Thoracic aorta (tissue), 2 donors: ENCODE data around the gene COMT. TPM values are rescaled to one million over a fixed set of nuclear protein-coding genes. Genes with fewer than 3 reads are reported as not detected.

Experiments
- ATAC-seq: fragments of 150-250 bp; one replicate; pipeline ENCODE4 v1.8.0; 2017; ENCODE audit warnings: low read depth; ENCODE audit not compliant: insufficient number of reproducible peaks, low FRiP score
- DNase-seq: peaks from one replicate; pipeline ENCODE4 v3.0.0-alpha.2; 2020; ENCODE audit warnings: low spot score
- H3K27ac ChIP-seq, 2 donors: fragments of 200-600 bp; sonication (generic); 1 replicate in 1 of 2; 2 replicates in 1 of 2; pipeline ENCODE4 v1.5.1; 2016; ENCODE audit warnings: mild to moderate bottlenecking in 2 of 2, moderate library complexity in 2 of 2
- H3K27me3 ChIP-seq: fragments of 200-600 bp; sonication (generic); replicated peaks from 2 replicates; pipeline ENCODE4 v1.6.0; 2016; ENCODE audit warnings: mild to moderate bottlenecking; ENCODE audit not compliant: insufficient read depth
- H3K36me3 ChIP-seq: fragments of 200-600 bp; sonication (generic); one replicate; pipeline ENCODE4 v1.5.1; 2016
- H3K4me1 ChIP-seq, 2 donors: fragments of 200-600 bp; sonication (generic); 1 replicate in 1 of 2; 2 replicates in 1 of 2; pipeline versions ENCODE4 v1.5.1 to v1.6.0; 2016; ENCODE audit warnings: low read depth in 2 of 2, mild to moderate bottlenecking in 1 of 2; ENCODE audit not compliant: control insufficient read depth in 1 of 2
- H3K4me3 ChIP-seq: fragments of 200-600 bp; sonication (generic); 2 replicates; pipeline ENCODE4 v1.5.1; 2016; ENCODE audit warnings: mild to moderate bottlenecking
- H3K9me3 ChIP-seq: fragments of 200-600 bp; sonication (generic); 2 replicates; pipeline ENCODE4 v1.5.1; 2016
- CTCF ChIP-seq: fragments of 200-600 bp; sonication (generic); IDR thresholded peaks from one replicate; pipeline ENCODE4 v1.5.1; 2019; ENCODE audit warnings: antibody characterized with exemption
- total RNA-seq, 2 donors: library from RNA; depleted of rRNA; stranded (reverse); fragments of >200 nt; gene quantifications; one replicate each; pipeline versions ENCODE4 v1.1.0 to v1.2.3, GENCODE V29; 2016

Gene COMT
- total RNA-seq, 2 donors from 2014 or later, result 230 to 300 TPM

GRCh38 chr22:19979712-19980493 lies 38.3 kb downstream of the COMT start:
- H3K27me3 ChIP-seq, result no peaks in the 10 kb centered on the region
- no peak overlapping the region for H3K27ac ChIP-seq
- no peak overlapping the region for H3K4me3 ChIP-seq
- ATAC-seq (no peak), DNase-seq (no peak)
- no peak for TF ChIP-seq CTCF
- peaks cover 42% of the 10 kb centered on the region for H3K36me3 ChIP-seq
- no peaks in the 10 kb centered on the region for H3K9me3 ChIP-seq
- H3K4me1 ChIP-seq, result peaks cover 18 to 51% of the 10 kb centered on the region in 2 donors

GRCh38 chr22:19980766-19981165 lies 39.2 kb downstream of the COMT start:
- no peak overlapping the region for H3K27ac ChIP-seq
- H3K4me3 ChIP-seq, result no peak overlapping the region
- H3K4me1 ChIP-seq, result peaks cover 26 to 52% of the 10 kb centered on the region in 2 donors
- ATAC-seq (no peak), DNase-seq (no peak)
- H3K9me3 ChIP-seq, result no peaks in the 10 kb centered on the region
- peaks cover 42% of the 10 kb centered on the region for H3K36me3 ChIP-seq
- no peaks in the 10 kb centered on the region for H3K27me3 ChIP-seq
- TF ChIP-seq CTCF, result no peak

- Histone ChIP-seq H3K36me3 (peaks cover 39% of the 10 kb centered on the region), H3K4me3 (no peak overlapping the region), H3K9me3 (no peaks in the 10 kb centered on the region), H3K27ac (no peak overlapping the region), H3K27me3 (no peaks in the 10 kb centered on the region), H3K4me1 (peaks cover 30 to 58% of the 10 kb centered on the region in 2 donors)
- no peak for TF ChIP-seq CTCF
- DNase-seq, result no peak
- no peak for ATAC-seq
Measured at GRCh38 chr22:19981171-19981960, 39.8 kb downstream of the COMT start.

- no peaks in the 10 kb centered on the region for H3K27me3 ChIP-seq
- no peaks in the 10 kb centered on the region for H3K9me3 ChIP-seq
- H3K4me3 ChIP-seq, result no peak overlapping the region
- no peak for TF ChIP-seq CTCF
- no peak for DNase-seq
- H3K4me1 ChIP-seq, result peaks cover 30 to 58% of the 10 kb centered on the region in 2 donors
- peak overlapping the region; percentile 99 to 100 for H3K27ac ChIP-seq
- no peak for ATAC-seq
- peaks cover 34% of the 10 kb centered on the region for H3K36me3 ChIP-seq
Measured at GRCh38 chr22:19981961-19982920, 40.7 kb downstream of the COMT start.
